COR-L47 (cell line): ENCODE results near the gene NOP58.
"Not testable (repeated sequence)": the region's sequence is repeated elsewhere in the genome, so short reads cannot be mapped to it uniquely, and the experiment has no call there.

ENCODE experiments used
- DNase-seq: peaks from one replicate; lab custom pipeline; 2025; lab: John Stamatoyannopoulos, UW

NOP58 gene

GRCh38 chr2:202265467-202266277, at the start of gene NOP58:
Gene NOP58, plus strand, starts transcription at chr2:202265763. Its CDS starts 179 bp downstream, at chr2:202265942.
- peak; percentile 91 for DNase-seq

DNA sequence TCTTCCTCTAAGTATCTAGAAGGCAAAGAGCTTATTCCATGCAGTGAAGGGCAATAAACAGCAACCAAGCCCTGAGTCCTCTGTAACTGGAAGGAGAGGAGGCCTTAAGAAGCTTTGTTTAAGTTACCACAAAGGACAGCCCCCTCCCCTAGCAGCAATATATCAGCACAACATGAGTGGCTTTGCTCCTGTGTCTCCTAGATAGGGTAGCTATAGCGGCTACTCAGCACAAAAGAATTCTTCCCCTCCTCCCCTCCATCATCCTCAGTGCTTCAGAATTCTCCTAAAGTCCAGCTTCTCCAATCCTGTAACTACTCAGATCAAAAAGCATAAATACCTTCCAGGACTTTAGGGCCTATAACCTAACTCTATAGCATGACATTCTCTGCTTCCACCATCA, 43.7 kb upstream of the NOP58 start:
- no peak for DNase-seq

DNA sequence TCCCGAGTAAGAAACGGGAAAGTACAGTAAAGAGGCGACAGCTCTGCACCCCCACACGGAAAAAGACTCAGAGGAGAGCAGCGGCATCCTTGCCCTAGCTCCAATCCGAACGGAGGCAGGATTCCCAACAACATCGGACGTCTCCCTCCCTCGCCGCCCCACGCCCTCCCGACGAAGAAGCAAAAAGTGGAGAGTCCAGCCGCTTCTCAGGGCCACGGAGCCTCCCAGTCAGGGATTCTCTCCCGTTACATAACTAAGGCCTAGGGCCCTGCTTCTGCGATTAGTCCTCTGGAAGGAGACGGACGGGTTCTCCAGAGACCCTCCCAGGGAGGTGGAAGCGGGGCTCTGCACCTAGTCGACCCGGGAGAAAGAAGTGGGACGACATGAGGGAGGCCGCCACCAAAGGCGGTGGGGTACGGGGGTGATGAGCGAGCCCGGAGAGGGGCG, 27.8 kb upstream of the NOP58 start:
- no peak for DNase-seq

GRCh38 chr2:202238234-202239197, 27.0 kb upstream of the NOP58 start, which contains the start of gene SUMO1:
Gene SUMO1, minus strand, starts transcription at chr2:202238597. Its CDS starts 146 bp downstream, at chr2:202238451.
- DNase-seq: peak; percentile 84

DNA sequence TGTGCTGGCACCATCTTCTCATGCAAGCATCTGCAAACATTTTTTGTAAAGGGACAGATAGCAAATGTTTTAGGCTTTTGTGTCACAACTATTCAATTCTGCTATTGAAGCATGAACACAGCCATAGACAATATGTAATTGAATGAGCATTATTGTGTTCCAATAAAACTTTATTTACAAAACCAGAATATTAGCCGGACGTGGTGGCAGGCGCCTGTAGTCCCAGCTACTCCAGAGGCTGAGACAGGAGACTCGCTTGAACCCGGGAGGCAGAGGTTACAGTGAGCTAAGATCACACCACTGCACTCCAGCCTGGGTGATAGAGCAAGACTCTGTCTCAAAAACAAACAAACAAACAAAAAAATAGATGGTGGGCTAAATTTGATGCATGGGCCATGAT, 17.9 kb upstream of the NOP58 start:
- not testable (repeated sequence) for DNase-seq

DNA sequence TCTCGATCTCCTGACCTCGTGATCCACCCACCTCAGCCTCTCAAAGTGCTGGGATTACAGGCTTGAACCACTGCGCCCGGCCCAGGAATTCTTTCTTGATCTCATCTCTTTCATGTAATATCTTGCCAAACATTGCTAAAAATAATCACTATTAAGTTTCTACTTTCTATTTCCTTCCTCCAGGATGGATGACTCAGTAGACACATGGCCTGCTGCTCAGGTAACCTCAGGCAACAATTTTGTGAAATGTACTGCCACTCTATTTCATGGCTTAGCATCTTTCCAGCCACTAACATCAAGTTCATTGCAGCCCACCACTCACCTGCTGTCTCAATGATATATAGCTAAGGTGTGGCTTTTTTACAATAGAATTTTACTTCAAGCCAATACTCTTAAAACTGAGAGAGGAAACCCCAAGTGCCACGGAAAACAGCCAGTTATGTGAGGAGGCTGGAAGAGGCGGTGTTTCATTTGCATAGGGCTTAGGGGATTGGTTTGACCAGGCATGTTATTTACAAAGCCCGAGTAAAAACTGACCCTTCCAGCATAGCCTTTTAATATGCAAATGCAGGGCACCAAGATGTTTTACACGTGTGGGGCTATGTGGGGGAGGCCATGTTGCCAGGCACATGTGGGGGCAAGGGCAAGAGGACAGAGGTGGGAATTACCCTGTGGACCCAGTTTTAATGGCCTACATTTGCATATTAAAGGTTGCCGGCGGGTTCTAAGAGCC, 15.9 kb upstream of the NOP58 start:
- DNase-seq: no peak

DNA sequence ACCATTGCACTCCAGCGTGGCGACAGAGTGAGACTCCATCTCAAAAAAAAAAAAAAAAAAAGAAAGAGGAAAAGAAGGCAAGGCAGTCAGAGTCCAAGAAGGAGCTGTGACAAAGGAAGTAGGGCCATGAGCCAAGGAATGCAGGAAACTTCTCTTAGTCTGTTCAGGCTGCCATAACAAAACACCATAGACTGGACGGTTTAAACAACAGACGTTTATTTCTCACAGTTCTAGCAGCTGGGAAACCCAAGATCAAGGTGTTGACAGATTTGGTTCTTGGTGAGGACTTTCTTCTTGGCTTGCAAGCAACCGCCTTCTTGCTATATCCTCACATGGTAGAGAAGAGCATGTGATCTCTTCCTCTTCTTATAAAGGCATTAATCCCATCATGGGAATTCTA, 14.1 kb upstream of the NOP58 start:
- DNase-seq: no peak

GRCh38 chr2:202261531-202261930, 4.0 kb upstream of the NOP58 start:
- DNase-seq: no peak

GRCh38 chr2:202267495-202267894, 1.9 kb downstream of the NOP58 start:
- DNase-seq: no peak

GRCh38 chr2:202269585-202269984, 4.0 kb downstream of the NOP58 start:
- DNase-seq: no peak

GRCh38 chr2:202270487-202270886, 4.9 kb downstream of the NOP58 start:
- DNase-seq: no peak

- DNase-seq: not testable (repeated sequence)
Observed at GRCh38 chr2:202276078-202276720, 10.6 kb downstream of the NOP58 start.

DNA sequence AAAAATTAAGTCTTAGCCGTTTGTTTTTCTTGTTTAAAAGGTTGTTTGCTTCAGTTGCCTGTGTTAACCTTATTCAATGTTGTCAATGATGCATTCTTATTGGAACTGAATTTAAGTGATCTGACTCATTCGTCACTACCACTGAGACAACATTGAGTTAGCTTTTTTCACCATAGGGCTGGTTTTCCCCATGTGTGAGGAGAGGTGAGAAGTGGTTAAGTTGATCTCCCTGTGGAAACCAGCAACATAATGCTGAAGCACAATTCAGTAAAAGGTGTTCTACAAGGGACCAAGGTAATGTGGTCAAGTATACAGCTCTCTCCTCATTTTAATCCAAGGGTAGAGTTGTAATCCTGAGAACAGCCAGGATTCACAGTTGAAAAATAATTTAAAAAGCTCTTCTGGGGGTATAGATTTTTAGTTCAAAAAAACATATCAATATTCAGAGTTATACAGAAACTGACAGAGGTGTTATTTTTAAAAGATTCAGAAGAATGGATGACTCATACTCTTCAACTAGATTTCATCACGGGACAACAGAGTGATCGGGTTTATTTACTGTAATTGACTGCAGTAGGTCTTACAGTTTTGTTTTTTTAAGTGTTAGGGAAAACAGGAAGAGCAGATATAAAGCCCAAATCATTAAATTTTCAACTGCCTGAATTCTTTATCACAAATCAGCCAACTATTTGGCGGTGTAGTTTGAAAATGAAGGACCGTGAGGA, 12.6 kb downstream of the NOP58 start:
- no peak for DNase-seq

DNA sequence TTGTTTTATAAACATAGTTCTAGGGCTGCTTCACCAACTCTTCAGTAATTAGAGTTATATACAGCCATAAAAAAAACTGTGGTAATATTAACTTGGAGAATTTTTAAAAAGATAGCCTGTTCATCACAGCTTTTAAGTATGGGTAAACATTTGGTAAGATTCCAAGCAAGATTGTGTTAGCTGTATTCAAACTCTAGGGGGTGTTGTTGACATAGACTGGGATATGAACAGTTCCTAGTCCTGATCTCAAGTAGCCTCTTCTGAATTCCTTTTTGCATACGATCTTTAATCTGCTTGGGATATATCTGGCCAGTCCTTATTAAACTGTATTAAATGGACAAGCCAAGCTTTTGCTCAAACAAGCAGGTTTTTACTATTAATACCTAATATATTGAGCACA, 13.4 kb downstream of the NOP58 start:
- DNase-seq: no peak

DNA sequence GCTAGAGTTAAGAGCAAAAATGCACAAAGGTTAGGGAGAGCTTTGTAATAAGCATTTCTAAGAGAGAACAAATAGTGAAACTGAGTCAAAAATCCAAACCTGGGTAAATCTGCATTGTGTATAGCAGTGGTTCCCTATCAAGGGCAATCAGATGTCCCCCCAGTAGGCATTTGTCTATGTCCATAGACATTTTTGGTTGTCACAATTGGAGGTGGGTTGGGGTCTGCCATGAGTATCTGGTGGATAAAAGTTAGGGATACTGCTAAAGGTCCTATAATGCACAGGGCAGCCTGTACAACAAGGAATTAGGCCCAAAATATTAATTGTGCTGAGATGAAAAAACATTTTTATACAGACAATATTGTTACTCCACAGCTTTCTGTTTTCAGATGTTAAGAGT, 21.0 kb downstream of the NOP58 start:
- DNase-seq: no peak

DNA sequence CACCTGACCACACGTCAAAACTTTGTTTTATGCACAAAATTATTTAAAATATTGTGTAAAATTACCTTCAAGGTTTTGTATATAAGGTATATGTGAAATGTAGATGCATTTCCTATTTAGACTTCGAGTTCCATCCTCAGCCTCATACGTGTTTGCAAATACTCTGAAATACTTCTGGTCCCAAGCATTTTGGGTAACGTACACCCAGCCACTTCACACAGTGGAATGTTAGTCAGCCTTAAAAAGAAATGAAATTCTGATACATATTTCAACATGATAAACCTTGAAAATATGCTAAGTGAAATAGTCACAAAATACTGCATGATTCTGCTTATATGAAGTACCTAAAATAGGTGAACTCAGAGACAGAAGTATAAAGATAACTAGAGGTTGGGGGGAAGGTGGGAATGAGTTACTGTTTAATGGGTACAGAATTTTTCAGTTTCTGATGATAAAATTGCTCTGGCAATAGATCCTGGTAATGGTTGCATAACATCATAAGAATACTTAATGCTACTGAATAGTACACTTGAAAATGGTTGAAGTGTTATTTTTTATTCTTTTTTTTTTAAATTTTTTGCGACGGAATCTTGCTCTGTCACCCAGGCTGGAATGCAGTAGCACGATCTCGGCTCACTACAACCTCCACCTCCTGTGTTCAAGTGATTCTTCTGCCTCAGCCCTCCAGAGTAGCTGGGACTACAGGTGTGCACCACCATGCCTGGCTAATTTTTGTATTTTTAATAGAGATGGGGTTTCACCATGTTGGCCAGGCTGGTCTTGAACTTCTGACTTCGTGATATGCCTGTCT, 24.0 kb downstream of the NOP58 start:
- DNase-seq: no peak

- DNase-seq: no peak
Observed at GRCh38 chr2:202290316-202290715, 24.8 kb downstream of the NOP58 start.

DNA sequence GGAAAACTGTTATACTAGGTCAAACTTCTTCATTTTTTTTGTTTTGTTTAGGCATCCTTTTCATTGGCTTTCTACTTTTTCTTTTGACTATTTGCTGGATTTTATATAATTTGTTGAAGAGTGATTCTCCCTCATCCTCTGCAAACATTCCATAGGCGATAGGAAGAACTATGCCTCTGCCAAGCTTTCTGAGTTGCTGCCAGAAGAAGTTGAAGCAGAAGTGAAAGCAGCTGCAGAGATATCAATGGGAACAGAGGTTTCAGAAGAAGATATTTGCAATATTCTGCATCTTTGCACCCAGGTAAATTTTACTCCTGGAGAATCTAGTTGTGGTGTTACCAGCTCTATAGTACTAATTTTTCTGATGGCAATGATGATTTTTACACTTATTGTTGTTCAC, 25.4 kb downstream of the NOP58 start:
- no peak for DNase-seq

DNA sequence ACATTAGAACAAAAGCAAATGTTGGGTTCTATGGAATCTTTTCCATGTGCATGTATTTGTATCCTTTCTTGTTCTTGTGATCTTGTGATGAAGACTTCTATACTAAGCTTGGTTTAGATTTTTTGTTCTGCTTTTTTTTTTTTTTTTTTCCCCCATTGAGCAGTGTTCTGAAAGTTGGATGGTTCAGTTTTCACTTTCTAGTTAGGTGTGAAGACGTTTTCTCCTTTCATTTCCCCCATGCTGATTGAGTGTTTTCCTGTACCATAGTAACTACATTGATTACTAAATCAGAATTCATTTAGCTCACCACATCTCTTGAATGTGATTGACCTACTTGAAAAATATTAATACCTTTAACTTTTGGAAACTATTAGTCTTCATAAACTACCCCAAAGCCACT, 34.1 kb downstream of the NOP58 start:
- no peak for DNase-seq

DNA sequence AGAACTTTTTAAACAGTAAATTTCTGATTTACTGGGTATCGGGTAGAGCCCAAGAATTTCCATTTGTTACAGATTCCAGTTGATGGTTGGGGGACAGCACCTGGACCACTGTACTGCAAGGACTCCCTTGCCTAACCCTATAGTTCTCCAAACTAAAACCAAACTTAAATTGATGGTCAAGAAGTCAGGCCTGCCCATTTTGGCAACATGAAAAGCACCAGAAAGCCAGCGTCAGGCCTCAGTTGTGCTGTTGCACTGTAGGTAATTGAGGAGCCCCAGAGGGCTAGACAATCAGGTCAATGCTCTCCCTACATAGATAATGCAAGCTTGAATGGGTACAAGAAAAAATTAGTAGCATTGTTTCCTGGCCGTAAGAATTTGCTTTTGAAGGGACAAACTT, 40.5 kb downstream of the NOP58 start:
- no peak for DNase-seq
